K562 (cell line): Measurements from ENCODE around the gene ASMTL. TPM values are rescaled to one million over a fixed set of nuclear protein-coding genes. Genes with fewer than 3 reads are reported as not detected.

Source experiments
- CBX2 ChIP-seq: fragments of 200-600 bp; sonication (generic); IDR thresholded peaks from one replicate; pipeline ENCODE4 v1.6.1; 2012; ENCODE audit warnings: mild to moderate bottlenecking, low read length, inconsistent platforms; ENCODE audit not compliant: insufficient read depth, poor library complexity, severe bottlenecking
- ELK1 ChIP-seq: sonication (generic); formaldehyde crosslinking; IDR thresholded peaks from 2 replicates; pipeline ENCODE4 v1.8.1; 2022; ENCODE audit warnings: missing genetic modification reagents
- ETS1 ChIP-seq: conservative IDR thresholded peaks from 2 replicates; pipeline ENCODE4 v1.6.1; 2011; ENCODE audit warnings: low read depth, mild to moderate bottlenecking, low read length; ENCODE audit not compliant: control insufficient read depth
- FOSL1 ChIP-seq: fragments of 200-800 bp; sonication (Bioruptor generic); conservative IDR thresholded peaks from 2 replicates; pipeline ENCODE4 v1.6.1; 2016; ENCODE audit warnings: missing genetic modification characterization, missing compliant biosample characterization
- HMG20A ChIP-seq: fragments of 450-650 bp; formaldehyde crosslinking; conservative IDR thresholded peaks from 2 replicates; pipeline ENCODE4 v1.4.0; 2020; ENCODE audit warnings: mild to moderate bottlenecking, mixed read lengths
- MAX ChIP-seq: sonication (generic); formaldehyde crosslinking; IDR thresholded peaks from 2 replicates; pipeline ENCODE4 v1.9.0; 2022; ENCODE audit warnings: mild to moderate bottlenecking, missing genetic modification reagents
- MBD2 ChIP-seq: sonication (generic); IDR thresholded peaks from 2 replicates; pipeline ENCODE4 v1.6.1; 2016; ENCODE audit warnings: low read depth, borderline replicate concordance
- MECOM ChIP-seq: fragments of 250-450 bp; sonication (Bioruptor Pico); IDR thresholded peaks from 2 replicates; pipeline ENCODE4 v1.8.0; 2022; ENCODE audit warnings: inconsistent platforms
- NONO ChIP-seq, 2 experiments: fragments of 200-400 bp in 1 of 2; fragments of 450-650 bp in 1 of 2; formaldehyde crosslinking in 1 of 2; IDR thresholded peaks; 2 replicates each; pipeline ENCODE4 v1.6.1; 2017; ENCODE audit warnings: low read depth in 2 of 2, mild to moderate bottlenecking in 2 of 2, moderate library complexity in 2 of 2, low read length in 1 of 2
- NR2C2 ChIP-seq, 2 experiments: fragments of 200-800 bp in 1 of 2; sonication (Bioruptor generic) in 1 of 2; sonication (generic) in 1 of 2; formaldehyde crosslinking in 1 of 2; IDR thresholded peaks; 2 replicates each; pipeline versions ENCODE4 v1.6.1 to v1.8.0; 2016 to 2022; ENCODE audit warnings: mild to moderate bottlenecking in 1 of 2, missing compliant biosample characterization in 1 of 2, missing genetic modification characterization in 1 of 2, missing genetic modification reagents in 1 of 2
- NR3C1 ChIP-seq: sonication (generic); formaldehyde crosslinking; IDR thresholded peaks from 2 replicates; pipeline ENCODE4 v1.8.1; 2022; ENCODE audit warnings: missing genetic modification reagents
- PTBP1 ChIP-seq: fragments of 200-400 bp; formaldehyde crosslinking; IDR thresholded peaks from 2 replicates; pipeline ENCODE4 v1.6.1; 2017; ENCODE audit warnings: low read depth, low read length
- PYGO2 ChIP-seq: fragments of 450-650 bp; IDR thresholded peaks from 2 replicates; pipeline ENCODE4 v1.6.1; 2016; ENCODE audit warnings: mild to moderate bottlenecking, missing genetic modification characterization, moderate library complexity, missing compliant biosample characterization
- RUNX1 ChIP-seq: sonication (generic); IDR thresholded peaks from 2 replicates; pipeline ENCODE4 v1.6.1; 2016; ENCODE audit warnings: antibody characterized with exemption, low read depth
- SAFB2 ChIP-seq: fragments of 200-400 bp; formaldehyde crosslinking; IDR thresholded peaks from 2 replicates; pipeline ENCODE4 v1.6.1; 2018; ENCODE audit warnings: borderline replicate concordance, low read length, low read depth, moderate library complexity; ENCODE audit not compliant: severe bottlenecking
- SMAD1 ChIP-seq: fragments of 150-350 bp; IDR thresholded peaks from 2 replicates; pipeline ENCODE4 v1.6.1; 2014; ENCODE audit warnings: low read length, low read depth; ENCODE audit not compliant: partially characterized antibody
- SRSF3 ChIP-seq: fragments of 200-400 bp; formaldehyde crosslinking; IDR thresholded peaks from 2 replicates; pipeline ENCODE4 v1.6.1; 2016; ENCODE audit warnings: mild to moderate bottlenecking, low read length, moderate library complexity; ENCODE audit not compliant: insufficient read depth
- ZC3H4 ChIP-seq: sonication (generic); formaldehyde crosslinking; IDR thresholded peaks from 2 replicates; pipeline ENCODE4 v1.9.0; 2021; ENCODE audit warnings: missing genetic modification reagents, borderline replicate concordance
- ZNF280B ChIP-seq: fragments of 250-450 bp; sonication (Bioruptor Pico); IDR thresholded peaks from 2 replicates; pipeline ENCODE4 v1.5.1; 2021; ENCODE audit warnings: mild to moderate bottlenecking
- ZNF354B ChIP-seq: fragments of 250-450 bp; sonication (Bioruptor Pico); IDR thresholded peaks from 2 replicates; pipeline ENCODE4 v1.4.0; 2020
- ZNF57 ChIP-seq: fragments of 450-650 bp; formaldehyde crosslinking; IDR thresholded peaks from 2 replicates; pipeline ENCODE4 v1.4.0; 2020; ENCODE audit warnings: mild to moderate bottlenecking, moderate library complexity
- polyA plus RNA-seq, 8 experiments: library from polyadenylated mRNA; depleted of rRNA in 4 of 8; stranded (reverse) in 5 of 8; unstranded in 3 of 8; fragments of >200 nt; fragmentation: Nextera tagmentation in 2 of 8; fragmentation: Illumina TruSeq in 1 of 8; extraction: Ambion mirVana in 2 of 8; extraction: Trizol in 1 of 8; gene quantifications; 2 replicates each; pipeline versions ENCODE4 v1.2.1 to v1.2.3, GENCODE V29; 2011 to 2014; ENCODE audit warnings: inconsistent platforms in 1 of 8, missing spikeins in 1 of 8
- total RNA-seq, 7 experiments: library from RNA; depleted of rRNA in 6 of 7; stranded (reverse); fragments of >200 nt in 6 of 7; fragmentation: Illumina TruSeq in 2 of 7; extraction: Trizol in 2 of 7; gene quantifications; 2 replicates each; pipeline versions ENCODE4 v1.2.1 to v1.2.3, GENCODE V29; 2011 to 2021; ENCODE audit warnings: low replicate concordance in 1 of 7

Gene ASMTL
- total and polyA plus RNA-seq, 9 of the 15 experiments (the other 6 are each of a cell fraction or from before 2014, with no cell fraction given), result 0.56 to 20.6 (median 7.6) TPM

GRCh38 chrX:1452516-1453394, at the start of gene ASMTL (continued):
- TF ChIP-seq ZNF280B (CRISPR knock-in tag), result no peak
- TF ChIP-seq ZNF57, result no peak
- 0 out of 4 replicates have a peak, but pooled peaks of 1 of the 2 experiments have one; percentile 45 for TF ChIP-seq NONO (IDR thresholded peaks at IDR 0.05; ENCODE audit: low read depth in 2 of 2, low read length in 1 of 2)
- TF ChIP-seq SAFB2, result no peak
- TF ChIP-seq PYGO2 (tag), result no peak
- TF ChIP-seq NR3C1 (CRISPR knock-in tag), result no peak
- TF ChIP-seq RUNX1, result no peak
- TF ChIP-seq SRSF3, result no peak
- TF ChIP-seq MECOM (CRISPR knock-in tag), result no peak
- TF ChIP-seq MBD2, result peak; percentile 61
- TF ChIP-seq SMAD1, result no peak
- TF ChIP-seq ZNF354B (CRISPR knock-in tag), result no peak
- no peak for TF ChIP-seq CBX2
- no peak for TF ChIP-seq ELK1 (CRISPR knock-in tag)
- TF ChIP-seq NR2C2 (CRISPR knock-in tag; IDR thresholded peaks at IDR 0.05), result no peak
- peak; percentile 93 for TF ChIP-seq NR2C2 (tag; IDR thresholded peaks at IDR 0.05)
- TF ChIP-seq ZC3H4, result no peak
- no peak for TF ChIP-seq HMG20A (CRISPR knock-in tag)
- no peak for TF ChIP-seq FOSL1 (tag)
- TF ChIP-seq ETS1, result no peak
- no peak for TF ChIP-seq PTBP1
- TF ChIP-seq MAX, result peak; percentile 61
